ENCODE measurements around the gene EYA4. TPM values are rescaled to one million over a fixed set of nuclear protein-coding genes. Genes with fewer than 3 reads are reported as not detected.

EYA4 gene
- polyA plus RNA-seq, 1 of the 3 experiments (the other 2 are of a cell fraction): 0.08 TPM

GRCh38 chr6:133512410-133513016 is 271.4 kb downstream of the EYA4 start:
- Histone ChIP-seq H2AFZ (ENCODE audit: low read depth) (no peak overlapping the region), H3K27ac (ENCODE audit: low read depth in 2 of 2, low read length in 1 of 2) (no peak overlapping the region), H3K9ac (no peak overlapping the region), H3K9me2 (no peaks in the 10 kb centered on the region), H3F3A (replicated peaks; ENCODE audit: insufficient read depth) (no peaks in the 10 kb centered on the region), H4K20me1 (ENCODE audit: insufficient read depth) (no peaks in the 10 kb centered on the region), H3K36me3 (replicated peaks in 1 of 2; ENCODE audit: control insufficient read depth in 1 of 2, insufficient read depth in 2 of 2, low read length in 1 of 2) (no peaks in the 10 kb centered on the region), H3K4me2 (no peak overlapping the region), H3K9me3 (no peaks in the 10 kb centered on the region), H3K79me2 (ENCODE audit: insufficient read depth) (no peaks in the 10 kb centered on the region), H3K4me3 (ENCODE audit: low read depth in 2 of 2, low read length in 1 of 2) (no peak overlapping the region; a peak in 1 of 4 replicates), H3K27me3 (ENCODE audit: insufficient read depth) (no peaks in the 10 kb centered on the region), H3K4me1 (ENCODE audit: control insufficient read depth in 1 of 2, insufficient read depth in 2 of 2, low read depth in 1 of 2, low read length in 1 of 2) (no peaks in the 10 kb centered on the region)
- CTCF ChIA-PET: interaction anchor here (0.7 to 1.7 kb wide), 16 partner anchors 18 to 714 kb away, joined by 3 to 9 read pairs (median 4); partner anchors contain the start of genes RPS12 and SLC18B1
- peak; percentile 26 for DNase-seq
- POLR2A ChIA-PET: no interaction called here
- whole genome bisulfite sequencing (ENCODE audit: low lambda C conversion rate): 4% methylated on average over 4 of the region's 4 CpGs
- no peak for TF ChIP-seq USF2 (IDR thresholded peaks at IDR 0.05; ENCODE audit: borderline replicate concordance, low read depth, low read length)
- no peak for TF ChIP-seq SIN3A (IDR thresholded peaks at IDR 0.05; ENCODE audit: borderline replicate concordance, low read depth, low read length)
- no peak for TF ChIP-seq ZBTB33 (IDR thresholded peaks at IDR 0.05; ENCODE audit: borderline replicate concordance, low read depth)
- no peak for TF ChIP-seq FOXM1 (IDR thresholded peaks at IDR 0.05; ENCODE audit: low read depth)
- TF ChIP-seq FOXJ3 (CRISPR knock-in tag; IDR thresholded peaks at IDR 0.05): no peak
- TF ChIP-seq FOSL2 (IDR thresholded peaks at IDR 0.05; ENCODE audit: borderline replicate concordance, low read depth): no peak
- no peak for TF ChIP-seq POLR2AphosphoS5 (IDR thresholded peaks at IDR 0.05; ENCODE audit: low read depth, low read length)
- TF ChIP-seq ELF1 (IDR thresholded peaks at IDR 0.05): no peak
- TF ChIP-seq EZH2phosphoT487 (IDR thresholded peaks at IDR 0.05; ENCODE audit: borderline replicate concordance, low read depth): no peak
- no peak for TF ChIP-seq JUND (IDR thresholded peaks at IDR 0.05)
- peak; percentile 93 for TF ChIP-seq RAD21 (IDR thresholded peaks at IDR 0.05; ENCODE audit: low read length)
- peak; percentile 89 for TF ChIP-seq SMC3 (IDR thresholded peaks at IDR 0.05; ENCODE audit: low read depth, low read length)
- TF ChIP-seq TEAD4 (IDR thresholded peaks at IDR 0.05; ENCODE audit: borderline replicate concordance, insufficient read depth): no peak
- TF ChIP-seq YY1 (IDR thresholded peaks at IDR 0.05; ENCODE audit: low read depth): no peak
- no peak for TF ChIP-seq TCF12 (IDR thresholded peaks at IDR 0.05)
- TF ChIP-seq CTCF (IDR thresholded peaks at IDR 0.05): peak; percentile 71
- TF ChIP-seq GABPA (IDR thresholded peaks at IDR 0.05; ENCODE audit: low read depth): no peak
- no peak for TF ChIP-seq IRF3 (IDR thresholded peaks at IDR 0.05; ENCODE audit: low read depth, low read length)
- no peak for TF ChIP-seq USF1 (IDR thresholded peaks at IDR 0.05; ENCODE audit: borderline replicate concordance, low read depth)
- no peak for TF ChIP-seq MXI1 (IDR thresholded peaks at IDR 0.05; ENCODE audit: low read depth, low read length)
- no peak for TF ChIP-seq CHD2 (IDR thresholded peaks at IDR 0.05; ENCODE audit: low read length, partially characterized antibody)
- no peak for TF ChIP-seq RCOR1 (IDR thresholded peaks at IDR 0.05; ENCODE audit: low read length)
- TF ChIP-seq NFIC (IDR thresholded peaks at IDR 0.05; ENCODE audit: borderline replicate concordance): no peak
- TF ChIP-seq RXRA (IDR thresholded peaks at IDR 0.05; ENCODE audit: borderline replicate concordance, low read depth): no peak
- no peak for TF ChIP-seq NRF1 (IDR thresholded peaks at IDR 0.05; ENCODE audit: low read depth, low read length)
